H9 (cell line): ENCODE results near the gene PRDM2. TPM values are rescaled to one million over a fixed set of nuclear protein-coding genes. Genes with fewer than 3 reads are reported as not detected.

Experiments
- DNase-seq: peaks from one replicate; pipeline ENCODE4 v3.0.0-alpha.2; 2017
- H2AFZ ChIP-seq: one replicate; pipeline ENCODE4 v1.6.1; 2013; ENCODE audit warnings: mild to moderate bottlenecking, low read length, control low read depth, moderate library complexity
- H2AK5ac ChIP-seq: 2 replicates; pipeline ENCODE4 v1.6.1; 2013; ENCODE audit warnings: low read length, control low read depth, mixed read lengths; ENCODE audit not compliant: insufficient read length
- H2BK120ac ChIP-seq: one replicate; pipeline ENCODE4 v1.6.1; 2013; ENCODE audit warnings: low read depth, mild to moderate bottlenecking, low read length, control low read depth, inconsistent platforms; ENCODE audit not compliant: poor library complexity, severe bottlenecking
- H2BK12ac ChIP-seq: 2 replicates; pipeline ENCODE4 v1.6.1; 2013; ENCODE audit warnings: low read length, control low read depth, mixed read lengths, low read depth; ENCODE audit not compliant: insufficient read length
- H2BK15ac ChIP-seq: 2 replicates; pipeline ENCODE4 v1.6.1; 2013; ENCODE audit warnings: low read depth, low read length, control low read depth
- H2BK20ac ChIP-seq: one replicate; pipeline ENCODE4 v1.6.1; 2013; ENCODE audit warnings: low read depth, mild to moderate bottlenecking, low read length, control low read depth, inconsistent platforms; ENCODE audit not compliant: poor library complexity, severe bottlenecking
- H2BK5ac ChIP-seq: 2 replicates; pipeline ENCODE4 v1.6.1; 2013; ENCODE audit warnings: low read length, control low read depth, mixed read lengths; ENCODE audit not compliant: insufficient read length
- H3K14ac ChIP-seq: 2 replicates; pipeline ENCODE4 v1.6.1; 2013; ENCODE audit warnings: low read length, control low read depth; ENCODE audit not compliant: insufficient read depth
- H3K18ac ChIP-seq: 2 replicates; pipeline ENCODE4 v1.6.1; 2013; ENCODE audit warnings: low read depth, mild to moderate bottlenecking, mixed read lengths, low read length, control low read depth; ENCODE audit not compliant: insufficient read length
- H3K23ac ChIP-seq: 2 replicates; pipeline ENCODE4 v1.6.1; 2013; ENCODE audit warnings: low read length, control low read depth, mixed read lengths, low read depth; ENCODE audit not compliant: insufficient read length
- H3K23me2 ChIP-seq: 2 replicates; pipeline ENCODE4 v1.6.1; 2013; ENCODE audit warnings: low read depth, mild to moderate bottlenecking, mixed read lengths, low read length, control low read depth; ENCODE audit not compliant: insufficient read length, poor library complexity, severe bottlenecking
- H3K27ac ChIP-seq: 2 replicates; pipeline ENCODE4 v1.5.1; 2013; ENCODE audit warnings: low read length, control low read depth, mixed read lengths, low read depth; ENCODE audit not compliant: insufficient read length
- H3K27me3 ChIP-seq: 2 replicates; pipeline ENCODE4 v1.6.1; 2013; ENCODE audit warnings: low read length, control low read depth, inconsistent platforms; ENCODE audit not compliant: insufficient read depth
- H3K4ac ChIP-seq: 2 replicates; pipeline ENCODE4 v1.6.1; 2013; ENCODE audit warnings: low read depth, mild to moderate bottlenecking, control low read depth, inconsistent platforms, low read length, moderate library complexity
- H3K4me1 ChIP-seq: 2 replicates; pipeline ENCODE4 v1.6.1; 2013; ENCODE audit warnings: low read length, control low read depth, inconsistent platforms; ENCODE audit not compliant: insufficient read depth
- H3K4me2 ChIP-seq: 2 replicates; pipeline ENCODE4 v1.6.1; 2013; ENCODE audit warnings: low read length, control low read depth, mixed read lengths; ENCODE audit not compliant: insufficient read length, insufficient read depth
- H3K56ac ChIP-seq: 2 replicates; pipeline ENCODE4 v1.6.1; 2013; ENCODE audit warnings: low read depth, mild to moderate bottlenecking, mixed read lengths, low read length, control low read depth; ENCODE audit not compliant: insufficient read length
- H3K79me1 ChIP-seq: 2 replicates; pipeline ENCODE4 v1.6.1; 2013; ENCODE audit warnings: low read depth, mild to moderate bottlenecking, moderate library complexity, low read length, control low read depth, inconsistent platforms; ENCODE audit not compliant: insufficient read depth, poor library complexity, severe bottlenecking
- H3K79me2 ChIP-seq: 2 replicates; pipeline ENCODE4 v1.6.1; 2013; ENCODE audit warnings: low read length, control low read depth, inconsistent platforms; ENCODE audit not compliant: insufficient read depth
- H3K9ac ChIP-seq: 2 replicates; pipeline ENCODE4 v1.6.1; 2013; ENCODE audit warnings: low read length, control low read depth, mixed read lengths; ENCODE audit not compliant: insufficient read length; ENCODE audit errors: extremely low read depth
- H3K9me3 ChIP-seq: one replicate; pipeline ENCODE4 v1.6.1; 2013; ENCODE audit warnings: low read depth, low read length, inconsistent platforms; ENCODE audit not compliant: control insufficient read depth
- H3T11ph ChIP-seq: one replicate; pipeline ENCODE4 v1.6.1; 2013; ENCODE audit warnings: mild to moderate bottlenecking, low read length, control low read depth, inconsistent platforms
- H4K20me1 ChIP-seq: one replicate; pipeline ENCODE4 v1.6.1; 2013; ENCODE audit not compliant: control insufficient read depth, insufficient read length, insufficient read depth
- H4K5ac ChIP-seq: 2 replicates; pipeline ENCODE4 v1.6.1; 2013; ENCODE audit warnings: low read depth, mild to moderate bottlenecking, mixed read lengths, low read length, control low read depth; ENCODE audit not compliant: insufficient read length
- H4K8ac ChIP-seq: replicated peaks from 2 replicates; pipeline ENCODE4 v1.6.1; 2013; ENCODE audit warnings: low read length, control low read depth, mixed read lengths, low read depth; ENCODE audit not compliant: insufficient read length
- H4K91ac ChIP-seq: 2 replicates; pipeline ENCODE4 v1.6.1; 2013; ENCODE audit warnings: low read depth, mild to moderate bottlenecking, moderate library complexity, mixed read lengths, low read length, control low read depth; ENCODE audit not compliant: insufficient read length
- H3K27ac Mint-ChIP-seq, 3 experiments: 2 replicates in 2 of 3; 3 replicates in 1 of 3; pipeline ENCODE4 v1.8.0; 2020 to 2021; ENCODE audit warnings: mixed read lengths in 3 of 3, mild to moderate bottlenecking in 1 of 3, moderate library complexity in 1 of 3
- H3K27me3 Mint-ChIP-seq: 2 replicates; pipeline ENCODE4 v1.8.0; 2021; ENCODE audit warnings: low read depth, mild to moderate bottlenecking, moderate library complexity, mixed read lengths
- H3K36me3 Mint-ChIP-seq, 3 experiments: 2 replicates in 2 of 3; 3 replicates in 1 of 3; pipeline ENCODE4 v1.8.0; 2020 to 2021; ENCODE audit warnings: low read depth in 3 of 3, mixed read lengths in 3 of 3; ENCODE audit not compliant: insufficient read depth in 1 of 3
- H3K4me1 Mint-ChIP-seq, 2 experiments: 2 replicates each; pipeline ENCODE4 v1.8.0; 2020; ENCODE audit warnings: mixed read lengths in 2 of 2
- H3K4me3 Mint-ChIP-seq, 2 experiments: 2 replicates in 1 of 2; 3 replicates in 1 of 2; pipeline ENCODE4 v1.8.0; 2020 to 2021; ENCODE audit warnings: mild to moderate bottlenecking in 2 of 2, mixed read lengths in 2 of 2, moderate library complexity in 1 of 2
- H3K9me3 Mint-ChIP-seq, 2 experiments: 2 replicates in 1 of 2; 3 replicates in 1 of 2; pipeline ENCODE4 v1.8.0; 2020; ENCODE audit warnings: mild to moderate bottlenecking in 2 of 2, mixed read lengths in 2 of 2, moderate library complexity in 1 of 2
- WGBS: extraction: QIAGEN DNeasy Blood & Tissue Kit; methylation state at CpG from one replicate; pipeline ENCODE4 v1.1.7; 2013; ENCODE audit warnings: missing lambda C conversion rate, low lambda C conversion rate, mixed read lengths; ENCODE audit not compliant: insufficient read length; ENCODE audit errors: extremely low coverage; 5-methylcytosine and 5-hydroxymethylcytosine counted together
- total RNA-seq: library from RNA; stranded (reverse); gene quantifications from 2 replicates; pipeline ENCODE4 v1.2.1, GENCODE V29; 2021
- TF ChIP-seq, protein P1 (sequence below): fragments of 200-600 bp; sonication (generic); conservative IDR thresholded peaks from 3 replicates; pipeline ENCODE4 v1.8.0; 2021; ENCODE audit warnings: antibody characterized with exemption, mild to moderate bottlenecking

PRDM2 gene
- total RNA-seq, 1 experiment from 2014 or later: 24.5 TPM

DNA sequence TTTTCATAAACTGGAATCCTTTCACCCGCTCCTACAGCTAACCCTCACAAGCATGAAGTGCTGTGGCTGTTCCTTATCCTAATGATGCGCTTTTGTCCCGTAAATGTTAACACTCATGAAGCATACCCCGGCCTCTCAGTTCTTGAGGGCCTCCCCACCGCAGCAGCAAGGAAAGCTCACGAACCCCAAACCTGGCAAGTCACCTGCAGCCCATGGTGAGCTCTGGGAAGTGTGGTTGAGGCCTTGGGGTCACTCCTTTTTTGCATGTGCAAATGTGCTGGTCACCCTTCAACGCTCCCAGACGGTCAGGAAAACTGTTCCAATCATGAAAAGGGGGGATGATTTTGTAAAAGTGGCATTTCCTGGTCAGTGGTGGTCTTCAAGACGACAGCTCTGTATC lies 124.6 kb downstream of the PRDM2 start:
- TF ChIP-seq, protein P1, sequence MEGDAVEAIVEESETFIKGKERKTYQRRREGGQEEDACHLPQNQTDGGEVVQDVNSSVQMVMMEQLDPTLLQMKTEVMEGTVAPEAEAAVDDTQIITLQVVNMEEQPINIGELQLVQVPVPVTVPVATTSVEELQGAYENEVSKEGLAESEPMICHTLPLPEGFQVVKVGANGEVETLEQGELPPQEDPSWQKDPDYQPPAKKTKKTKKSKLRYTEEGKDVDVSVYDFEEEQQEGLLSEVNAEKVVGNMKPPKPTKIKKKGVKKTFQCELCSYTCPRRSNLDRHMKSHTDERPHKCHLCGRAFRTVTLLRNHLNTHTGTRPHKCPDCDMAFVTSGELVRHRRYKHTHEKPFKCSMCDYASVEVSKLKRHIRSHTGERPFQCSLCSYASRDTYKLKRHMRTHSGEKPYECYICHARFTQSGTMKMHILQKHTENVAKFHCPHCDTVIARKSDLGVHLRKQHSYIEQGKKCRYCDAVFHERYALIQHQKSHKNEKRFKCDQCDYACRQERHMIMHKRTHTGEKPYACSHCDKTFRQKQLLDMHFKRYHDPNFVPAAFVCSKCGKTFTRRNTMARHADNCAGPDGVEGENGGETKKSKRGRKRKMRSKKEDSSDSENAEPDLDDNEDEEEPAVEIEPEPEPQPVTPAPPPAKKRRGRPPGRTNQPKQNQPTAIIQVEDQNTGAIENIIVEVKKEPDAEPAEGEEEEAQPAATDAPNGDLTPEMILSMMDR: no peak

More for the DNA sequence above, 124.6 kb downstream of the PRDM2 start:
- Mint-ChIP-seq H3K9me3 (no peaks in the 10 kb centered on the region), H3K27me3 (peaks cover 25% of the 10 kb centered on the region), H3K36me3 (peaks cover 0 to 2% (median 0%) of the 10 kb centered on the region in 3 experiments; a peak in 1 of 7 replicates), H3K4me3 (no peak overlapping the region), H3K27ac (no peak overlapping the region), H3K4me1 (peaks cover 7 to 9% of the 10 kb centered on the region in 2 experiments)
- Histone ChIP-seq H2AK5ac (no peak overlapping the region), H3K9me3 (no peaks in the 10 kb centered on the region), H3K4me2 (no peak overlapping the region), H4K91ac (no peak overlapping the region), H2BK5ac (no peak overlapping the region), H3K27me3 (peaks cover 3% of the 10 kb centered on the region; the same call in 1 of the 2 replicates), H3T11ph (no peak overlapping the region), H4K20me1 (no peaks in the 10 kb centered on the region), H2BK15ac (no peak overlapping the region), H3K27ac (no peak overlapping the region), H2BK120ac (no peak overlapping the region), H3K18ac (no peak overlapping the region), H2BK12ac (no peak overlapping the region), H4K8ac (no peak overlapping the region), H4K5ac (no peak overlapping the region), H3K4ac (no peak overlapping the region), H3K56ac (no peak overlapping the region), H3K9ac (no peak overlapping the region), H3K23me2 (no peaks in the 10 kb centered on the region), H2BK20ac (no peak overlapping the region), H3K14ac (no peak overlapping the region), H3K4me1 (no peaks in the 10 kb centered on the region), H3K23ac (no peak overlapping the region), H3K79me2 (no peaks in the 10 kb centered on the region), H2AFZ (no peak overlapping the region), H3K79me1 (no peaks in the 10 kb centered on the region)
- DNase-seq: no peak
- no CpG with 5 or more reads among the region's 9 CpGs for WGBS
